NB4 (cell line): ENCODE results near the gene DRAM1.

Source experiments
- POLR2A ChIP-seq: IDR thresholded peaks from 2 replicates; pipeline ENCODE4 v1.6.1; 2011; ENCODE audit warnings: mild to moderate bottlenecking; ENCODE audit not compliant: insufficient read length; ENCODE audit errors: extremely low read depth
- TF ChIP-seq, protein P1 (sequence below): IDR thresholded peaks from one replicate; pipeline ENCODE4 v1.5.1; 2012; ENCODE audit warnings: low read depth, low read length
- TF ChIP-seq, protein P2 (sequence below): IDR thresholded peaks from 2 replicates; pipeline ENCODE4 v1.6.1; 2011; ENCODE audit warnings: low read depth, low read length

DNA sequence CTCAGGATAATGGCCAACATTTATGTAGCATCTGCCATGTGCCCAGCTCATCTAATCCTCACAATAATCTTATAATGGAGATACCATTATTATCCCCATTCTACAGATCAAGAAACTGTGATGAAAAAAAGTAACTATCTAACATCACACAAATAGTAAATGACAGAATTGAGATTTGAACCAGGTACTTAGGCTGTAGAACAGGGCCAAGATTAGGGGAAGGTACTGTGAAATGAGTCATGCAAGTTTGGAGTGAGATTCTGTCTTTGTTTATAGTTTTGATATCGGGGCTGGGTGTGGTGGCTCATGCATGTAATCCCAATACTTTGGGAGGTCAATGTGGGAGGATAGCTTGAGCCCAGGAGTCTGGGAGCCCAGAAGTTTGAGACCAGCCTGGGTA lies 45.4 kb upstream of the DRAM1 start:
- no peak for TF ChIP-seq POLR2A
- TF ChIP-seq, protein P1, sequence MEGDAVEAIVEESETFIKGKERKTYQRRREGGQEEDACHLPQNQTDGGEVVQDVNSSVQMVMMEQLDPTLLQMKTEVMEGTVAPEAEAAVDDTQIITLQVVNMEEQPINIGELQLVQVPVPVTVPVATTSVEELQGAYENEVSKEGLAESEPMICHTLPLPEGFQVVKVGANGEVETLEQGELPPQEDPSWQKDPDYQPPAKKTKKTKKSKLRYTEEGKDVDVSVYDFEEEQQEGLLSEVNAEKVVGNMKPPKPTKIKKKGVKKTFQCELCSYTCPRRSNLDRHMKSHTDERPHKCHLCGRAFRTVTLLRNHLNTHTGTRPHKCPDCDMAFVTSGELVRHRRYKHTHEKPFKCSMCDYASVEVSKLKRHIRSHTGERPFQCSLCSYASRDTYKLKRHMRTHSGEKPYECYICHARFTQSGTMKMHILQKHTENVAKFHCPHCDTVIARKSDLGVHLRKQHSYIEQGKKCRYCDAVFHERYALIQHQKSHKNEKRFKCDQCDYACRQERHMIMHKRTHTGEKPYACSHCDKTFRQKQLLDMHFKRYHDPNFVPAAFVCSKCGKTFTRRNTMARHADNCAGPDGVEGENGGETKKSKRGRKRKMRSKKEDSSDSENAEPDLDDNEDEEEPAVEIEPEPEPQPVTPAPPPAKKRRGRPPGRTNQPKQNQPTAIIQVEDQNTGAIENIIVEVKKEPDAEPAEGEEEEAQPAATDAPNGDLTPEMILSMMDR, result no peak
- TF ChIP-seq, protein P2, sequence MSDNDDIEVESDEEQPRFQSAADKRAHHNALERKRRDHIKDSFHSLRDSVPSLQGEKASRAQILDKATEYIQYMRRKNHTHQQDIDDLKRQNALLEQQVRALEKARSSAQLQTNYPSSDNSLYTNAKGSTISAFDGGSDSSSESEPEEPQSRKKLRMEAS, result no peak
